DND-41 (cell line): Measurements from ENCODE around the gene HAUS7.

Experiments
- ATAC-seq: fragments of 200-7000 bp; cut with Tn5 transposase; 3 replicates; pipeline ENCODE4 v1.9.1; 2021; ENCODE audit warnings: low read depth; ENCODE audit not compliant: insufficient read depth
- DNase-seq: peaks from one replicate; pipeline ENCODE4 v3.0.0-alpha.2; 2020
- H2AFZ ChIP-seq: 2 replicates; pipeline ENCODE4 v1.6.0; 2012; ENCODE audit warnings: low read depth, low read length
- H3K27ac ChIP-seq: 2 replicates; pipeline ENCODE4 v1.5.1; 2012; ENCODE audit warnings: low read length, inconsistent platforms
- H3K27me3 ChIP-seq: fragments of 200-600 bp; sonication (generic); 2 replicates; pipeline ENCODE4 v1.6.0; 2012; ENCODE audit warnings: low read length, mild to moderate bottlenecking, inconsistent platforms; ENCODE audit not compliant: insufficient read depth, poor library complexity
- H3K36me3 ChIP-seq: 2 replicates; pipeline ENCODE4 v1.5.1; 2012; ENCODE audit warnings: low read length, inconsistent platforms; ENCODE audit not compliant: insufficient read depth
- H3K4me1 ChIP-seq: 2 replicates; pipeline ENCODE4 v1.5.1; 2012; ENCODE audit warnings: mild to moderate bottlenecking, low read length; ENCODE audit not compliant: insufficient read depth
- H3K4me2 ChIP-seq: 2 replicates; pipeline ENCODE4 v1.6.0; 2012; ENCODE audit warnings: mild to moderate bottlenecking, moderate library complexity, low read length, inconsistent platforms; ENCODE audit not compliant: insufficient read depth
- H3K4me3 ChIP-seq, 2 experiments: fragments of 200-600 bp in 1 of 2; shearing (Covaris generic) in 1 of 2; 2 replicates each; pipeline ENCODE4 v1.5.1; 2012 to 2016; ENCODE audit warnings: inconsistent platforms in 2 of 2, low read length in 2 of 2, mild to moderate bottlenecking in 2 of 2, low read depth in 1 of 2, moderate library complexity in 1 of 2
- H3K79me2 ChIP-seq: 2 replicates; pipeline ENCODE4 v1.6.0; 2012; ENCODE audit warnings: low read length, inconsistent platforms; ENCODE audit not compliant: insufficient read depth
- H3K9ac ChIP-seq: 2 replicates; pipeline ENCODE4 v1.6.0; 2012; ENCODE audit warnings: low read depth, mild to moderate bottlenecking, inconsistent platforms, low read length, moderate library complexity
- H3K9me3 ChIP-seq: 2 replicates; pipeline ENCODE4 v1.5.1; 2012; ENCODE audit warnings: low read length, moderate library complexity, mild to moderate bottlenecking, inconsistent platforms; ENCODE audit not compliant: insufficient read depth, severe bottlenecking
- H4K20me1 ChIP-seq: 2 replicates; pipeline ENCODE4 v1.6.0; 2012; ENCODE audit warnings: low read length; ENCODE audit not compliant: insufficient read depth
- CTCF ChIP-seq: IDR thresholded peaks from 2 replicates; pipeline ENCODE4 v1.5.1; 2012; ENCODE audit warnings: borderline replicate concordance, low read length, moderate library complexity, mild to moderate bottlenecking; ENCODE audit not compliant: poor library complexity, severe bottlenecking; ENCODE audit errors: extremely low read depth
- EZH2 ChIP-seq: IDR thresholded peaks from 3 replicates; pipeline ENCODE4 v1.6.1; 2012; ENCODE audit warnings: borderline replicate concordance, low read depth, mild to moderate bottlenecking, moderate library complexity, low read length, inconsistent platforms; ENCODE audit not compliant: severe bottlenecking

Gene HAUS7

GRCh38 chrX:153517423-153517822 lies 47.0 kb upstream of the HAUS7 start, which contains the start of gene ATP2B3:
TSS of gene ATP2B3 (plus strand) at chrX:153517642. CDS start at chrX:153536248, 18,606 bp downstream.
- no peak within 1 kb of the TSS for H3K4me3 ChIP-seq
- no peaks in the 10 kb centered on the region for H3K79me2 ChIP-seq
- H3K36me3 ChIP-seq, result no peaks in the 10 kb centered on the region
- H3K9me3 ChIP-seq, result no peaks in the 10 kb centered on the region
- no peaks in the 10 kb centered on the region for H3K27me3 ChIP-seq
- H3K9ac ChIP-seq, result no peak within 1 kb of the TSS
- H2AFZ ChIP-seq, result no peak within 1 kb of the TSS
- H4K20me1 ChIP-seq, result no peaks in the 10 kb centered on the region
- no peak for DNase-seq
- ATAC-seq, result no peak
- no peak within 1 kb of the TSS for H3K27ac ChIP-seq
- H3K4me2 ChIP-seq, result no peak within 1 kb of the TSS
- TF ChIP-seq EZH2, result no peak
- TF ChIP-seq CTCF, result no peak
- H3K4me1 ChIP-seq, result no peaks in the 10 kb centered on the region

DNA sequence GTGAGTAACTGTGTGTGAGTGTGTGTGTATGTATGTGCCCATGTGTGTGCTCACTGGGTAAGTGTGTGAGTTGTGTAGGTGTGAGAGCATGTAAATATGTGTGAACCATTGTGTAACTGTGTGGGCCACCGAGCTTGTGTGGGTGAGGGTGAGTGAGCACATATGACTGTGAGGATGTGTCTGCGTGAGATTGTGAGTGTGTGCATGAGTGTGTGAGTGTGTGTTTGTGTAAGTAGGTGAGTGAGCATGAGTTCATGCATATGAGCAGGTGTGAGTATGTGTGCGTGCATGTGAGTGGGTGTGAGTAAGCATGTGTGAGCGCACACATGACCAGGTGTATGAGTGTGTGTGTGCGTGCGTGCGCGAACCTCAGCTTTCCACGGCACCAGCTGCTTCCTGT lies 45.7 kb upstream of the HAUS7 start:
- H3K4me3 ChIP-seq, result no peak overlapping the region
- H3K9ac ChIP-seq, result no peak overlapping the region
- no peaks in the 10 kb centered on the region for H3K9me3 ChIP-seq
- H3K27ac ChIP-seq, result no peak overlapping the region
- no peak overlapping the region for H3K4me2 ChIP-seq
- no peaks in the 10 kb centered on the region for H4K20me1 ChIP-seq
- H3K27me3 ChIP-seq, result no peaks in the 10 kb centered on the region
- ATAC-seq, result no peak
- no peaks in the 10 kb centered on the region for H3K36me3 ChIP-seq
- no peaks in the 10 kb centered on the region for H3K79me2 ChIP-seq
- H2AFZ ChIP-seq, result no peak overlapping the region
- no peak for TF ChIP-seq CTCF
- TF ChIP-seq EZH2, result no peak
- no peak for DNase-seq
- H3K4me1 ChIP-seq, result no peaks in the 10 kb centered on the region

DNA sequence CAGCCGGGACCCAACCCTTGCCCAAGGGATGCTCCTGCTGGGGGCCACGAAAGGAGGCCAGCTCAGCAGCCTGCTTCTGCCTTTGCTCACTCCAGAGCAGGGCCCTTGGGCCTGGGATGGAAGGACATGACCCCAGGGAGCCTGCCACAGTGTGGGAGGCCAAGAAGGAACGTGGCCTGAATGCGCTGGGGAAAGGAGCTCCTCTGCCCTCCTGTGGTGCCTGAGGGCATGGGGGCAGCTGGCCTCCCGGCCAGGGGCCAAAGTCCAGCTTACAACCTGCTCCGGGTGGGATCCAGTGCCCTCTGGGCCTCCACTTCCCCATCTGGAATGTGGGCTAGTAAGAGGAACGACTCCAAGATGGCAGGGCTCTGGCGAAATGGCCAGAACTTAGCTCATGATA lies 45.1 kb upstream of the HAUS7 start:
- Histone ChIP-seq H3K27me3 (no peaks in the 10 kb centered on the region), H3K79me2 (no peaks in the 10 kb centered on the region), H3K4me1 (no peaks in the 10 kb centered on the region), H3K9me3 (no peaks in the 10 kb centered on the region), H4K20me1 (no peaks in the 10 kb centered on the region), H3K27ac (no peak overlapping the region), H2AFZ (no peak overlapping the region), H3K4me2 (no peak overlapping the region), H3K36me3 (no peaks in the 10 kb centered on the region), H3K4me3 (no peak overlapping the region), H3K9ac (no peak overlapping the region)
- ATAC-seq, result no peak
- TF ChIP-seq EZH2, result no peak
- TF ChIP-seq CTCF, result no peak
- no peak for DNase-seq

DNA sequence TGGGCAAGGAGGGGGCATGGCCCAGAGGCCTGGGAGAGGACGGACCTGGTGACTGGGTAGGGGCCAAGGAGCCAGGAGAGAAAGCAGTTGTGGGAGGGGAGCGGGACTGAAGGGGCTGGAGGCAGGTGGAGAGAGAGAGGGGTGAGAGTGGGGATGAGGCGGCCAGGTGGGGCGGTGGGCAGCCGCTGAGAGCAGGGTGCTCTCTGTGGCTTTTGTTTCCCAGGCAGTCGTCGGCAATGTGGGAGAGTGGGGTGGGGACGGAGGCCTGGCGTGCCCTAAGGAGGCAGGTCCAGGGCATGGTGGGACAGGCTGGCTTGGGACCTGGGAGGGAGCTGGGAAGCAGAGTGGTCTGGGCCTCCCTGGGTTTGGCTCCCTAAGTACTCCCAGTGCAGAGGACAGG lies 43.9 kb upstream of the HAUS7 start:
- DNase-seq (no peak), ATAC-seq (no peak)
- H3K27ac ChIP-seq, result no peak overlapping the region
- H3K36me3 ChIP-seq, result no peaks in the 10 kb centered on the region
- no peaks in the 10 kb centered on the region for H4K20me1 ChIP-seq
- no peaks in the 10 kb centered on the region for H3K4me1 ChIP-seq
- H3K4me2 ChIP-seq, result no peak overlapping the region
- H3K9me3 ChIP-seq, result no peaks in the 10 kb centered on the region
- no peaks in the 10 kb centered on the region for H3K27me3 ChIP-seq
- TF ChIP-seq EZH2 (no peak), CTCF (no peak)
- no peak overlapping the region for H3K9ac ChIP-seq
- no peak overlapping the region for H3K4me3 ChIP-seq
- no peaks in the 10 kb centered on the region for H3K79me2 ChIP-seq
- no peak overlapping the region for H2AFZ ChIP-seq
